SK-N-SH (cell line): Measurements from ENCODE around the gene PITPNM3. TPM values are rescaled to one million over a fixed set of nuclear protein-coding genes. Genes with fewer than 3 reads are reported as not detected.

ENCODE experiments used
- CTCF ChIA-PET: fragments of 300-600, 350-600 bp; formaldehyde crosslinking; extraction: SDS; loops from one replicate; lab custom pipeline; 2021; lab: Yijun Ruan, JAX
- POLR2A ChIA-PET: fragments of 350-600 bp; sonication (Branson Sonifier 250); formaldehyde crosslinking; extraction: SDS; loops from one replicate; lab custom pipeline; 2020; ENCODE audit warnings: antibody characterized with exemption, inconsistent platforms; lab: Yijun Ruan, JAX
- DNase-seq: peaks from one replicate; pipeline ENCODE4 v3.0.0; 2012
- H2AFZ ChIP-seq: fragments of 200-600 bp; sonication (generic); 2 replicates; pipeline ENCODE4 v1.8.1; 2016; ENCODE audit warnings: antibody characterized with exemption, mild to moderate bottlenecking, low read depth
- H3F3A ChIP-seq: fragments of 200-600 bp; sonication (generic); replicated peaks from 2 replicates; pipeline ENCODE3; 2016; ENCODE audit warnings: antibody characterized with exemption, mild to moderate bottlenecking; ENCODE audit not compliant: insufficient read depth
- H3K27ac ChIP-seq, 2 experiments: fragments of 200-500 bp in 1 of 2; fragments of 200-600 bp in 1 of 2; sonication (Bioruptor generic) in 1 of 2; sonication (generic), shearing (Covaris generic) in 1 of 2; 2 replicates each; pipeline versions ENCODE4 v1.5.1 to v1.6.1; 2014 to 2016; ENCODE audit warnings: low read depth in 2 of 2, inconsistent platforms in 1 of 2, low read length in 1 of 2, mild to moderate bottlenecking in 1 of 2, mixed read lengths in 1 of 2
- H3K27me3 ChIP-seq: fragments of 200-600 bp; sonication (generic), shearing (Covaris generic); 2 replicates; pipeline ENCODE4 v1.6.1; 2016; ENCODE audit warnings: mixed run types; ENCODE audit not compliant: insufficient read depth
- H3K36me3 ChIP-seq, 2 experiments: fragments of 200-500 bp in 1 of 2; fragments of 200-600 bp in 1 of 2; sonication (Bioruptor generic) in 1 of 2; sonication (generic) in 1 of 2; replicated peaks in 1 of 2; 2 replicates each; pipeline versions ENCODE3 to v1.5.1; 2014 to 2016; ENCODE audit warnings: low read length in 1 of 2, mild to moderate bottlenecking in 1 of 2; ENCODE audit not compliant: insufficient read depth in 2 of 2, control insufficient read depth in 1 of 2
- H3K4me1 ChIP-seq, 2 experiments: fragments of 200-500 bp in 1 of 2; fragments of 200-600 bp in 1 of 2; sonication (Bioruptor generic) in 1 of 2; sonication (generic), shearing (Covaris generic) in 1 of 2; 2 replicates each; pipeline versions ENCODE4 v1.5.1 to v1.6.1; 2014 to 2016; ENCODE audit warnings: low read depth in 1 of 2, low read length in 1 of 2, mixed run types in 1 of 2; ENCODE audit not compliant: insufficient read depth in 2 of 2, control insufficient read depth in 1 of 2
- H3K4me2 ChIP-seq: fragments of 200-600 bp; sonication (generic), shearing (Covaris generic); 2 replicates; pipeline ENCODE4 v1.6.1; 2017; ENCODE audit warnings: mixed run types
- H3K4me3 ChIP-seq, 2 experiments: fragments of 200-500 bp in 1 of 2; fragments of 200-600 bp in 1 of 2; sonication (Bioruptor generic) in 1 of 2; sonication (generic), shearing (Covaris generic) in 1 of 2; 2 replicates each; pipeline versions ENCODE4 v1.5.1 to v1.8.1; 2014 to 2016; ENCODE audit warnings: low read depth in 2 of 2, inconsistent platforms in 1 of 2, low read length in 1 of 2, mild to moderate bottlenecking in 1 of 2, mixed read lengths in 1 of 2, moderate library complexity in 1 of 2
- H3K79me2 ChIP-seq: fragments of 200-600 bp; sonication (generic); 2 replicates; pipeline ENCODE4 v1.8.1; 2017; ENCODE audit warnings: mild to moderate bottlenecking; ENCODE audit not compliant: insufficient read depth
- H3K9ac ChIP-seq: fragments of 200-600 bp; sonication (generic); 2 replicates; pipeline ENCODE4 v1.6.1; 2017; ENCODE audit warnings: mixed run types
- H3K9me2 ChIP-seq: fragments of 200-600 bp; sonication (generic); 2 replicates; pipeline ENCODE4 v1.6.1; 2017; ENCODE audit warnings: mixed run types
- H3K9me3 ChIP-seq: fragments of 200-600 bp; sonication (generic); 2 replicates; pipeline ENCODE4 v1.6.1; 2017; ENCODE audit warnings: mixed run types, mild to moderate bottlenecking, moderate library complexity
- H4K20me1 ChIP-seq: fragments of 200-600 bp; sonication (generic); 2 replicates; pipeline ENCODE4 v1.6.1; 2017; ENCODE audit warnings: mild to moderate bottlenecking, mixed run types; ENCODE audit not compliant: insufficient read depth
- CHD2 ChIP-seq: fragments of 150-350 bp; IDR thresholded peaks from 2 replicates; pipeline ENCODE4 v1.6.1; 2018; ENCODE audit warnings: low read length; ENCODE audit not compliant: partially characterized antibody
- ELF1 ChIP-seq: IDR thresholded peaks from 2 replicates; pipeline ENCODE4 v1.4.0; 2012
- FOSL2 ChIP-seq: IDR thresholded peaks from 2 replicates; pipeline ENCODE4 v1.4.0; 2012; ENCODE audit warnings: low read depth, mild to moderate bottlenecking, moderate library complexity, borderline replicate concordance
- FOXM1 ChIP-seq: IDR thresholded peaks from 2 replicates; pipeline ENCODE4 v1.4.0; 2012; ENCODE audit warnings: low read depth, mild to moderate bottlenecking
- GATA2 ChIP-seq: sonication (generic); formaldehyde crosslinking; IDR thresholded peaks from 2 replicates; pipeline ENCODE4 v1.5.0; 2020; ENCODE audit warnings: mild to moderate bottlenecking, missing genetic modification reagents
- MEF2A ChIP-seq: IDR thresholded peaks from 2 replicates; pipeline ENCODE4 v1.4.0; 2012; ENCODE audit warnings: low read depth, borderline replicate concordance
- MXI1 ChIP-seq: IDR thresholded peaks from 2 replicates; pipeline ENCODE4 v1.6.1; 2012; ENCODE audit warnings: mild to moderate bottlenecking, low read depth, low read length, improper control_type of control experiment
- NFIC ChIP-seq: IDR thresholded peaks from 2 replicates; pipeline ENCODE4 v1.4.0; 2012; ENCODE audit warnings: borderline replicate concordance
- NRF1 ChIP-seq: IDR thresholded peaks from 2 replicates; pipeline ENCODE4 v1.6.1; 2012; ENCODE audit warnings: low read depth, mild to moderate bottlenecking, low read length
- RCOR1 ChIP-seq: fragments of 150-350 bp; IDR thresholded peaks from 2 replicates; pipeline ENCODE4 v1.6.1; 2017; ENCODE audit warnings: antibody characterized with exemption, low read length
- SIN3A ChIP-seq: IDR thresholded peaks from 2 replicates; pipeline ENCODE4 v1.6.1; 2012; ENCODE audit warnings: low read depth, mild to moderate bottlenecking, low read length, moderate library complexity, borderline replicate concordance
- WGBS: methylation state at CpG from one replicate; pipeline ENCODE4 v1.1.6; 2017; ENCODE audit warnings: low lambda C conversion rate; 5-methylcytosine and 5-hydroxymethylcytosine counted together
- polyA plus RNA-seq, 3 experiments: library from polyadenylated mRNA; depleted of rRNA; stranded (reverse); fragments of >200 nt; gene quantifications; 2 replicates each; pipeline ENCODE4 v1.2.3, GENCODE V29; 2012
- TF ChIP-seq, protein P1 (sequence below): IDR thresholded peaks from 2 replicates; pipeline ENCODE4 v1.4.0; 2012; ENCODE audit warnings: low read depth, borderline replicate concordance
- TF ChIP-seq, protein P2 (sequence below): IDR thresholded peaks from 2 replicates; pipeline ENCODE4; 2012
- TF ChIP-seq, protein P3 (sequence below): fragments of 200-600 bp; sonication (generic); IDR thresholded peaks from 2 replicates; pipeline ENCODE4 v1.6.1; 2017; ENCODE audit warnings: antibody characterized with exemption, mild to moderate bottlenecking, moderate library complexity
- TF ChIP-seq, protein P4 (sequence below): fragments of 150-350 bp; IDR thresholded peaks from 2 replicates; pipeline ENCODE4 v1.6.1; 2017; ENCODE audit warnings: antibody characterized with exemption, low read length, low read depth, borderline replicate concordance

The PITPNM3 gene
- polyA plus RNA-seq, 1 of the 3 experiments (the other 2 are of a cell fraction), result 0.82 TPM

DNA sequence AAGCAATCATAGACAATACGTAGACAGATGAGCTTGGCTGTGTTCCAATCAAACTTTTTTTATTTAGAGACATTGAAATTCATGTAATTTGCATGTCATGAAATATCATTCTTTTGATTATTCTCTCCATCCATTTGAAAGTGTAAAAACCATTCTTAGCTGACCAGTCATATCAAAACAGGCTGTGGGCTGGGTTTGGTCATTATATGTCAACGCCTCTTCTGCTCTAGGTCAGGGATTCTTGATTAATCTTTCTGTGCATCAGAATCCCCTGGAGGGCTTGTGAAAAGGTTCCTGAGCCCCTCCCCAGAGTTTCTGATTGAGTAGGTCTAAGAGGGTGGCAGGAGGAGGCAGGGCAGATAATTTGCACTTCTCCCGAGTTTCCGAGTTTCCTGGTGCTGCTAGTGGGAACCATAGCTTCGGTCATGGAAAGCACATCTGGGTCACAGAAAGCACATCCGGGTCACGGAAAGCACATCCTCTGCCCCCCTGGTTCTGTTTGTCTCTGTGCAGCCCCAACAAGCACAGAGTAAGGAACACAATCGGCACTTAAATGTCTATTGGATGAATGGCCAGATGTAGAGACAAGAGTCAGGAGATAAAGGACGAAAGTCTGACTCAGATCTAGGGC lies 95.7 kb downstream of the PITPNM3 start:
- TF ChIP-seq NFIC (no peak), FOXM1 (no peak), FOSL2 (no peak), MEF2A (no peak), ELF1 (no peak)
- TF ChIP-seq, protein P1, sequence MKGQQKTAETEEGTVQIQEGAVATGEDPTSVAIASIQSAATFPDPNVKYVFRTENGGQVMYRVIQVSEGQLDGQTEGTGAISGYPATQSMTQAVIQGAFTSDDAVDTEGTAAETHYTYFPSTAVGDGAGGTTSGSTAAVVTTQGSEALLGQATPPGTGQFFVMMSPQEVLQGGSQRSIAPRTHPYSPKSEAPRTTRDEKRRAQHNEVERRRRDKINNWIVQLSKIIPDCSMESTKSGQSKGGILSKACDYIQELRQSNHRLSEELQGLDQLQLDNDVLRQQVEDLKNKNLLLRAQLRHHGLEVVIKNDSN, result no peak
- Histone ChIP-seq H3K9me3 (no peaks in the 10 kb centered on the region), H3K4me1 (peaks cover 1 to 3% of the 10 kb centered on the region in 2 experiments; a peak in 2 of 4 replicates), H4K20me1 (no peaks in the 10 kb centered on the region), H3K36me3 (no peaks in the 10 kb centered on the region), H3K4me3 (no peak overlapping the region), H3K9ac (no peak overlapping the region), H2AFZ (no peak overlapping the region), H3K9me2 (no peaks in the 10 kb centered on the region), H3K79me2 (no peaks in the 10 kb centered on the region), H3K4me2 (no peak overlapping the region), H3F3A (no peaks in the 10 kb centered on the region), H3K27ac (no peak overlapping the region), H3K27me3 (no peaks in the 10 kb centered on the region)
- no peak for DNase-seq
- ChIA-PET POLR2A (no interaction called here), CTCF (interaction anchor here (1.0 to 1.4 kb wide), 2 partner anchors 12 kb away, joined by 3 to 9 read pairs; no protein-coding TSS in a partner anchor)
- 81% methylated on average over 9 of the region's 9 CpGs for WGBS

DNA sequence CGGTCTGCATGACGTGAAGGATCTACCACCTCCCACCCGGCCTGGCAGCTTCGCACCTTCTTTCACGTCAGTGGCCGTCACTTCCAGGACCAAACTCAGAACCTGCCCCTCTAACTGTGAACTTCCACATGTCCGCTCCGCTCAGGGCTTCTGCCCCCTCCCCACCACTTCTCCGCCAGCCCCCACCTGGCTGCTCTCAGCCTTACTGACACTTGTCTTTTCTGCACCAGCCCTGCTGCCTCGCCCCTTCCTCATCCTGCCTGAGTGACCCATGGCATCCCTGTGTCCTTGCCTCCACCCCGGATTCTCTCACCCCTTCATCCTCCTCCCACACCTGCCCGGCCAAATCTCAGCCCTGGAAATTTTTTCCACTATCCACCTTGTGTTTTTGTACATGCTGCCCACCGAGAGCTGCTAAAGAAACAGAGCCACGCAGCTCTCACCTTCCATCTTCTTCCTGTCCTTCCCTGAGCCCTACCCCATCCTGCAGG lies 97.8 kb downstream of the PITPNM3 start:
- WGBS, result 91% methylated on average over 14 of the region's 14 CpGs
- Histone ChIP-seq H3K9me3 (no peaks in the 10 kb centered on the region), H3F3A (no peaks in the 10 kb centered on the region), H3K4me3 (no peak overlapping the region), H3K79me2 (no peaks in the 10 kb centered on the region), H3K9ac (no peak overlapping the region), H3K27ac (no peak overlapping the region), H3K27me3 (no peaks in the 10 kb centered on the region), H3K36me3 (no peaks in the 10 kb centered on the region), H3K4me2 (no peak overlapping the region), H3K4me1 (peaks cover 3 to 13% of the 10 kb centered on the region in 2 experiments; a peak in 2 of 4 replicates), H4K20me1 (no peaks in the 10 kb centered on the region), H3K9me2 (no peaks in the 10 kb centered on the region), H2AFZ (no peak overlapping the region)
- ChIA-PET CTCF (interaction anchor here (0.6 to 1.9 kb wide), 2 partner anchors 15 to 23 kb away, joined by 3 to 9 read pairs; no protein-coding TSS in a partner anchor), POLR2A (no interaction called here)
- no peak for DNase-seq
- TF ChIP-seq, protein P2, sequence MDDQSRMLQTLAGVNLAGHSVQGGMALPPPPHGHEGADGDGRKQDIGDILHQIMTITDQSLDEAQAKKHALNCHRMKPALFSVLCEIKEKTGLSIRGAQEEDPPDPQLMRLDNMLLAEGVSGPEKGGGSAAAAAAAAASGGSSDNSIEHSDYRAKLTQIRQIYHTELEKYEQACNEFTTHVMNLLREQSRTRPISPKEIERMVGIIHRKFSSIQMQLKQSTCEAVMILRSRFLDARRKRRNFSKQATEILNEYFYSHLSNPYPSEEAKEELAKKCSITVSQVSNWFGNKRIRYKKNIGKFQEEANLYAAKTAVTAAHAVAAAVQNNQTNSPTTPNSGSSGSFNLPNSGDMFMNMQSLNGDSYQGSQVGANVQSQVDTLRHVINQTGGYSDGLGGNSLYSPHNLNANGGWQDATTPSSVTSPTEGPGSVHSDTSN, result no peak
- TF ChIP-seq NRF1 (no peak), CHD2 (no peak), MEF2A (no peak), MXI1 (no peak), SIN3A (no peak), GATA2 (CRISPR knock-in tag) (no peak), RCOR1 (no peak)
- TF ChIP-seq, protein P3, sequence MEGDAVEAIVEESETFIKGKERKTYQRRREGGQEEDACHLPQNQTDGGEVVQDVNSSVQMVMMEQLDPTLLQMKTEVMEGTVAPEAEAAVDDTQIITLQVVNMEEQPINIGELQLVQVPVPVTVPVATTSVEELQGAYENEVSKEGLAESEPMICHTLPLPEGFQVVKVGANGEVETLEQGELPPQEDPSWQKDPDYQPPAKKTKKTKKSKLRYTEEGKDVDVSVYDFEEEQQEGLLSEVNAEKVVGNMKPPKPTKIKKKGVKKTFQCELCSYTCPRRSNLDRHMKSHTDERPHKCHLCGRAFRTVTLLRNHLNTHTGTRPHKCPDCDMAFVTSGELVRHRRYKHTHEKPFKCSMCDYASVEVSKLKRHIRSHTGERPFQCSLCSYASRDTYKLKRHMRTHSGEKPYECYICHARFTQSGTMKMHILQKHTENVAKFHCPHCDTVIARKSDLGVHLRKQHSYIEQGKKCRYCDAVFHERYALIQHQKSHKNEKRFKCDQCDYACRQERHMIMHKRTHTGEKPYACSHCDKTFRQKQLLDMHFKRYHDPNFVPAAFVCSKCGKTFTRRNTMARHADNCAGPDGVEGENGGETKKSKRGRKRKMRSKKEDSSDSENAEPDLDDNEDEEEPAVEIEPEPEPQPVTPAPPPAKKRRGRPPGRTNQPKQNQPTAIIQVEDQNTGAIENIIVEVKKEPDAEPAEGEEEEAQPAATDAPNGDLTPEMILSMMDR, result no peak
- TF ChIP-seq, protein P4, sequence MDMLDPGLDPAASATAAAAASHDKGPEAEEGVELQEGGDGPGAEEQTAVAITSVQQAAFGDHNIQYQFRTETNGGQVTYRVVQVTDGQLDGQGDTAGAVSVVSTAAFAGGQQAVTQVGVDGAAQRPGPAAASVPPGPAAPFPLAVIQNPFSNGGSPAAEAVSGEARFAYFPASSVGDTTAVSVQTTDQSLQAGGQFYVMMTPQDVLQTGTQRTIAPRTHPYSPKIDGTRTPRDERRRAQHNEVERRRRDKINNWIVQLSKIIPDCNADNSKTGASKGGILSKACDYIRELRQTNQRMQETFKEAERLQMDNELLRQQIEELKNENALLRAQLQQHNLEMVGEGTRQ, result no peak
